GM12878 (cell line): ENCODE measurements around the gene LIX1. TPM values are rescaled to one million over a fixed set of nuclear protein-coding genes. Genes with fewer than 3 reads are reported as not detected.
"Not testable (repeated sequence)": the region's sequence is repeated elsewhere in the genome, so short reads cannot be mapped to it uniquely, and the experiment has no call there.

Source experiments
- ATAC-seq: fragments of 200-7000 bp; cut with Tn5 transposase; 3 replicates; pipeline ENCODE4 v1.9.1; 2020; ENCODE audit warnings: mild to moderate bottlenecking, moderate library complexity
- BruUV-seq: library from RNA; stranded (reverse); fragments of 400-500 nt; replicated peaks from 2 replicates; lab custom pipeline; 2021; lab: Mats Ljungman, UMichigan
- CTCF ChIA-PET: fragments of 300-600 bp; sonication (Branson Sonifier 250); formaldehyde crosslinking; extraction: SDS; loops from one replicate; lab custom pipeline; 2021; ENCODE audit warnings: inconsistent platforms; lab: Yijun Ruan, JAX
- POLR2A ChIA-PET: fragments of 350-600 bp; formaldehyde crosslinking; extraction: SDS; loops from one replicate; lab custom pipeline; 2021; ENCODE audit warnings: inconsistent platforms; lab: Charles Lee
- RAD21 ChIA-PET: fragments of 300-600 bp; sonication (Branson Sonifier 250); formaldehyde crosslinking; loops from one replicate; lab custom pipeline; 2023; ENCODE audit warnings: antibody characterized with exemption; ENCODE audit not compliant: unreplicated experiment; lab: Charles Lee
- SMC1A ChIA-PET: fragments of 300-600 bp; sonication (Branson Sonifier 250); formaldehyde crosslinking; loops from one replicate; lab custom pipeline; 2023; ENCODE audit not compliant: unreplicated experiment, uncharacterized antibody; lab: Charles Lee
- DNase-seq: peaks from one replicate; pipeline ENCODE4 v3.0.0-alpha.2; 2011; ENCODE audit warnings: low read depth, low spot score
- FAIRE-seq: peaks from 3 replicates; lab custom pipeline; 2011; peaks lifted over from hg19 to GRCh38; lab: Jason Lieb, UNC
- H2AFZ ChIP-seq: 2 replicates; pipeline ENCODE4 v1.6.0; 2011; ENCODE audit warnings: low read depth, low read length, control low read depth; ENCODE audit not compliant: control insufficient read depth
- H3K27ac ChIP-seq: 2 replicates; pipeline ENCODE4 v1.5.1; 2011; ENCODE audit warnings: control low read depth; ENCODE audit not compliant: control insufficient read depth, insufficient read depth
- H3K27me3 ChIP-seq, 2 experiments: replicated peaks in 1 of 2; 2 replicates each; pipeline versions ENCODE4 v1.6.0 to v1.6.1; 2011; ENCODE audit warnings: low read length in 1 of 2; ENCODE audit not compliant: control insufficient read depth in 2 of 2, insufficient read depth in 2 of 2
- H3K36me3 ChIP-seq, 2 experiments: 2 replicates each; pipeline ENCODE4 v1.5.1; 2011; ENCODE audit warnings: low read length in 1 of 2; ENCODE audit not compliant: control insufficient read depth in 2 of 2, insufficient read depth in 2 of 2
- H3K4me1 ChIP-seq: 2 replicates; pipeline ENCODE4 v1.6.1; 2011; ENCODE audit warnings: mild to moderate bottlenecking, low read length, moderate library complexity, mixed read lengths; ENCODE audit not compliant: control insufficient read depth, insufficient read depth
- H3K4me2 ChIP-seq: 2 replicates; pipeline ENCODE4 v1.6.0; 2011; ENCODE audit warnings: control low read depth; ENCODE audit not compliant: control insufficient read depth, insufficient read depth
- H3K4me3 ChIP-seq: fragments of 200-600 bp; sonication (generic); 2 replicates; pipeline ENCODE4 v1.5.1; 2016
- H3K79me2 ChIP-seq: 2 replicates; pipeline ENCODE4 v1.6.0; 2011; ENCODE audit warnings: low read length; ENCODE audit not compliant: control insufficient read depth, insufficient read depth
- H3K9ac ChIP-seq: 2 replicates; pipeline ENCODE4 v1.8.0; 2011; ENCODE audit warnings: low read length, control low read depth, mixed read lengths; ENCODE audit not compliant: control insufficient read depth, insufficient read depth
- H3K9me3 ChIP-seq: replicated peaks from 3 replicates; pipeline ENCODE4 v1.5.1; 2011; ENCODE audit warnings: mild to moderate bottlenecking, low read length; ENCODE audit not compliant: control insufficient read depth, insufficient read depth
- H4K20me1 ChIP-seq: 2 replicates; pipeline ENCODE4 v1.6.0; 2011; ENCODE audit not compliant: control insufficient read depth, insufficient read depth
- KAT2A ChIP-seq: conservative IDR thresholded peaks from 2 replicates; pipeline ENCODE4 v1.6.1; 2011; ENCODE audit warnings: low read depth, low read length; ENCODE audit not compliant: control insufficient read depth
- WGBS: methylation state at CpG from one replicate; pipeline ENCODE4 v1.1.6; 2016; ENCODE audit warnings: low lambda C conversion rate; ENCODE audit not compliant: insufficient replicate concordance, insufficient coverage; ENCODE audit errors: missing lambda C conversion rate; 5-methylcytosine and 5-hydroxymethylcytosine counted together
- in situ Hi-C: fragments of 300-500 bp; cut with MboI; formaldehyde crosslinking; loops from 9 replicates; pipeline ENCODE4 v1.14.3; 2018; ENCODE audit warnings: mixed read lengths
- intact Hi-C: fragments of 100-400 bp; cut with micrococcal nuclease; formaldehyde crosslinking; loops from one replicate; pipeline ENCODE4 v1.14.2; 2022; ENCODE audit not compliant: unreplicated experiment
- polyA plus RNA-seq, 11 experiments: library from polyadenylated mRNA; depleted of rRNA in 4 of 11; unstranded in 6 of 11; stranded (reverse) in 5 of 11; fragments of >200 nt; fragmentation: Nextera tagmentation in 4 of 11; fragmentation: Illumina TruSeq in 1 of 11; extraction: Ambion mirVana in 4 of 11; extraction: Trizol in 1 of 11; gene quantifications; 1 replicate in 1 of 11; 2 replicates in 10 of 11; pipeline versions ENCODE4 v1.2.1 to v1.2.3, GENCODE V29; 2011 to 2016; ENCODE audit warnings: inconsistent platforms in 2 of 11, missing spikeins in 2 of 11, low read depth in 1 of 11
- total RNA-seq, 4 experiments: library from RNA; depleted of rRNA in 3 of 4; stranded (reverse); fragments of >200 nt in 3 of 4; fragmentation: Illumina TruSeq in 1 of 4; extraction: Trizol in 1 of 4; gene quantifications; 2 replicates each; pipeline versions ENCODE4 v1.2.1 to v1.2.3, GENCODE V29; 2013 to 2021

LIX1 gene
- total and polyA plus RNA-seq, 10 of the 15 experiments (the other 5 are each of a cell fraction or from before 2014, with no cell fraction given), result 0.02 to 0.07 (median 0.04) TPM; not detected in 5

DNA sequence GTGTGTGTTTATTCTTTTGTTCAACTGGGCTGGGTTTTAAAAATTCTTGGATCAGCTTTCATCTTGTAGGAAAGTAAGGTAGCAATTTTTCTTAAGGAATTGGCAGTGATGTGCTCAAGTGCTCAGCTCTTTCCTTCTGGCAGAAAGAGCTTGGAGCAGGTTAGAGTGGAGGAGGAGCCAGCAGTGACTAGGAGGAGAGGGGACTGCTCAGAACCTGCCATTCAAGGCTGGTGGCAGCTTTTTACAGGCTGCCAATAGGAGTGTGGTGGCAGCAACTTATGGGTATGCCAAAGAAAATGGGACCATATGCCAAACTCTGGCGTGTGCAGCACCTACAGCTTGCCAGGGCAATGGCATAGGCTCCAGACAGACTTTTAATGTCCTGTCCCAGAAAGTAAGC is 2.2 kb downstream of the LIX1 start:
- RAD21 ChIA-PET, result interaction anchor here (0.8 to 6.5 kb wide), 7 partner anchors 21 to 388 kb away, joined by 3 to 86 read pairs (median 16); no protein-coding TSS in a partner anchor
- H3K27me3 ChIP-seq, POLR2A ChIA-PET, H3K79me2 ChIP-seq, H3K4me3 ChIP-seq, FAIRE-seq, DNase-seq, H3K4me2 ChIP-seq, H4K20me1 ChIP-seq, ATAC-seq, H3K36me3 ChIP-seq, H2AFZ ChIP-seq, H3K4me1 ChIP-seq, H3K9me3 ChIP-seq, BruUV-seq, H3K9ac ChIP-seq, H3K27ac ChIP-seq: not testable (repeated sequence)
- in situ Hi-C loops (loop anchor here (5.0 kb wide), 1 partner anchor 93 kb away; no protein-coding TSS in a partner anchor), intact Hi-C loops (loop anchor here (5.0 kb wide), 1 partner anchor 98 kb away; no protein-coding TSS in a partner anchor)
- WGBS, result 11% methylated on average over 1 of the region's 1 CpG
- CTCF ChIA-PET, result interaction anchor here (1.1 to 8.0 kb wide), 8 partner anchors 8 to 538 kb away, joined by 3 to 165 read pairs (median 10); no protein-coding TSS in a partner anchor
- SMC1A ChIA-PET, result interaction anchor here (0.6 to 4.5 kb wide), 11 partner anchors 12 to 1876 kb away, joined by 3 to 106 read pairs (median 4); no protein-coding TSS in a partner anchor

DNA sequence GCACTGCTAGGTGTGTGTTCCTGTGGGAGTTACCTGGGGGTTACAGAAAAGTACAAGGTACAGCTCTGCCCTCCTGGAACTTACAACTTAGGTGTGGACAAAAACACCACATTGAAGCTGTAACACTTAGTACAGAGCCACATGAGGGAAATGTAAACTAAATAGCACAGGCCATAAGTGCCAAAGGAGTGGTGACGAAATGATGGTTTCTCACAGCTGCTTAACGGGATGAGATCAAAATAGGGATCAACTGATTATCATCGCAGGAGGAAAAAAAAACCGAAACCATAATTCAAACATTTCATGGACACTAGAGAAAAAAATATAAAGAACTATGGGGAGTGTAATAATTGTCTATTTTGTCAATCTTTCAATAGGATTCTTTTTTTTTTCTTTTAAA is 5.9 kb downstream of the LIX1 start:
- Histone ChIP-seq H3K9me3 (no peaks in the 10 kb centered on the region), H4K20me1 (no peaks in the 10 kb centered on the region), H3K4me2 (no peak overlapping the region), H3K36me3 (no peaks in the 10 kb centered on the region), H2AFZ (no peak overlapping the region), H3K4me3 (no peak overlapping the region), H3K9ac (no peak overlapping the region), H3K4me1 (no peaks in the 10 kb centered on the region), H3K79me2 (no peaks in the 10 kb centered on the region), H3K27ac (no peak overlapping the region), H3K27me3 (no peaks in the 10 kb centered on the region)
- ChIA-PET CTCF (interaction anchor here (3.4 to 7.6 kb wide), 2 partner anchors 25 to 268 kb away, joined by 18 to 121 read pairs; no protein-coding TSS in a partner anchor), RAD21 (interaction anchor here (1.1 to 1.2 kb wide), 2 partner anchors 268 to 522 kb away, joined by 3 read pairs; no protein-coding TSS in a partner anchor), SMC1A (interaction anchor here (0.9 to 1.4 kb wide), 2 partner anchors 147 to 384 kb away, joined by 3 read pairs; no protein-coding TSS in a partner anchor), POLR2A (no interaction called here)
- WGBS, result 86% methylated on average over 4 of the region's 4 CpGs
- no TSS peak for BruUV-seq
- FAIRE-seq (no peak), ATAC-seq (no peak), DNase-seq (no peak)
- intact Hi-C loops, result no loop called here
- TF ChIP-seq KAT2A, result no peak
- in situ Hi-C loops, result no loop called here
